KMS-11 (cell line): ENCODE data around the gene INPP5A.

Experiments
- H2AFZ ChIP-seq: fragments of 200-600 bp; sonication (generic); 2 replicates; pipeline ENCODE4 v1.6.1; 2016; ENCODE audit warnings: antibody characterized with exemption, mixed run types, low read depth
- H3K27ac ChIP-seq: fragments of 200-600 bp; sonication (generic); 2 replicates; pipeline ENCODE4 v1.6.1; 2016; ENCODE audit warnings: mild to moderate bottlenecking, mixed run types
- H3K27me3 ChIP-seq: fragments of 200-600 bp; sonication (generic); 2 replicates; pipeline ENCODE4 v1.6.1; 2017; ENCODE audit warnings: mild to moderate bottlenecking, low read depth, mixed run types, moderate library complexity; ENCODE audit not compliant: insufficient read depth
- H3K36me3 ChIP-seq: fragments of 200-600 bp; sonication (generic); 2 replicates; pipeline ENCODE4 v1.6.1; 2017; ENCODE audit warnings: mild to moderate bottlenecking, mixed run types; ENCODE audit not compliant: insufficient read depth
- H3K4me1 ChIP-seq: fragments of 200-600 bp; sonication (generic); 2 replicates; pipeline ENCODE4 v1.6.1; 2016; ENCODE audit warnings: mild to moderate bottlenecking, low read depth, mixed run types; ENCODE audit not compliant: poor library complexity, severe bottlenecking
- H3K4me2 ChIP-seq: fragments of 200-600 bp; sonication (generic); 2 replicates; pipeline ENCODE4 v1.7.0; 2016; ENCODE audit warnings: mild to moderate bottlenecking, mixed run types
- H3K4me3 ChIP-seq: fragments of 200-600 bp; sonication (generic); IDR thresholded peaks from 2 replicates; pipeline ENCODE4 v1.6.1; 2017; ENCODE audit warnings: low read depth, low read length, mixed read lengths; ENCODE audit not compliant: insufficient read depth
- H3K79me2 ChIP-seq: fragments of 200-600 bp; sonication (generic); 2 replicates; pipeline ENCODE4 v1.6.1; 2016; ENCODE audit warnings: low read depth, mixed run types; ENCODE audit not compliant: insufficient read depth
- H3K9ac ChIP-seq: fragments of 200-600 bp; sonication (generic); 2 replicates; pipeline ENCODE4 v1.6.1; 2016; ENCODE audit warnings: mild to moderate bottlenecking, mixed run types
- H4K20me1 ChIP-seq: fragments of 200-600 bp; sonication (generic); 2 replicates; pipeline ENCODE4 v1.6.1; 2016; ENCODE audit warnings: mild to moderate bottlenecking, mixed run types; ENCODE audit not compliant: insufficient read depth
- CTCF ChIP-seq: fragments of 200-600 bp; sonication (generic); conservative IDR thresholded peaks from 2 replicates; pipeline ENCODE4 v1.6.1; 2017; ENCODE audit warnings: low read depth, mild to moderate bottlenecking, antibody characterized with exemption, low read length, moderate library complexity, mixed read lengths

The INPP5A gene

DNA sequence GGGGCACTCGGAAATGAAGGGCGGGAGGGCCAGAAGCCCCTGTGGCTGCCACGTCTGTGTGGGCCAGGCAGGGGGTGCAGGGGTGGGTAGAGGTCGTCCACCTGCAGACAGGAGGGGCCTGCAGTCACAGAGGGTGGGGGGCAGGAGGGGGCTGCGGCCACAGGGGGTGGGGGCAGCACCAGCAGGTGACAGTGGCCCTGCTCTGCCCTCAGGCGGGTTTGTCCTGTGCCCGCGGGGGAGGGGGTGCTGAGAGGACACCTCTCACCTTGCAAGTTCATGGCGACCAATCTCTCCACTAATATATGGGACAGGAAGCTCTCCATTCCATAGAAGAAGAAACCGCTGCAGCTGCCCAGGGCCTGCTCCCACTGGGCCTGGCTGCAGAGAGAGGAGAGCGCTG is 274.9 kb downstream of the INPP5A start:
- no peaks in the 10 kb centered on the region for H4K20me1 ChIP-seq
- peaks cover 42% of the 10 kb centered on the region for H3K27me3 ChIP-seq
- H3K79me2 ChIP-seq: no peaks in the 10 kb centered on the region
- H3K36me3 ChIP-seq: no peaks in the 10 kb centered on the region
- H3K9ac ChIP-seq: no peak overlapping the region
- no peak overlapping the region for H3K4me3 ChIP-seq
- no peaks in the 10 kb centered on the region for H3K4me1 ChIP-seq
- no peak overlapping the region for H3K4me2 ChIP-seq
- no peak overlapping the region for H3K27ac ChIP-seq
- TF ChIP-seq CTCF: no peak
- H2AFZ ChIP-seq: no peak overlapping the region

GRCh38 chr10:132813001-132813401 is 275.4 kb downstream of the INPP5A start:
- H3K9ac ChIP-seq: no peak overlapping the region
- H3K79me2 ChIP-seq: no peaks in the 10 kb centered on the region
- no peak overlapping the region for H2AFZ ChIP-seq
- TF ChIP-seq CTCF: no peak
- no peaks in the 10 kb centered on the region for H3K36me3 ChIP-seq
- no peaks in the 10 kb centered on the region for H4K20me1 ChIP-seq
- no peak overlapping the region for H3K27ac ChIP-seq
- H3K27me3 ChIP-seq: peaks cover 46% of the 10 kb centered on the region
- H3K4me1 ChIP-seq: no peaks in the 10 kb centered on the region
- H3K4me3 ChIP-seq: no peak overlapping the region
- no peak overlapping the region for H3K4me2 ChIP-seq

GRCh38 chr10:132813560-132814468 is 276.2 kb downstream of the INPP5A start:
- no peak for TF ChIP-seq CTCF
- Histone ChIP-seq H3K9ac (no peak overlapping the region), H2AFZ (no peak overlapping the region), H3K36me3 (no peaks in the 10 kb centered on the region), H3K27me3 (peaks cover 54% of the 10 kb centered on the region), H3K4me3 (no peak overlapping the region), H4K20me1 (no peaks in the 10 kb centered on the region), H3K27ac (no peak overlapping the region), H3K4me1 (no peaks in the 10 kb centered on the region), H3K79me2 (no peaks in the 10 kb centered on the region), H3K4me2 (no peak overlapping the region)

DNA sequence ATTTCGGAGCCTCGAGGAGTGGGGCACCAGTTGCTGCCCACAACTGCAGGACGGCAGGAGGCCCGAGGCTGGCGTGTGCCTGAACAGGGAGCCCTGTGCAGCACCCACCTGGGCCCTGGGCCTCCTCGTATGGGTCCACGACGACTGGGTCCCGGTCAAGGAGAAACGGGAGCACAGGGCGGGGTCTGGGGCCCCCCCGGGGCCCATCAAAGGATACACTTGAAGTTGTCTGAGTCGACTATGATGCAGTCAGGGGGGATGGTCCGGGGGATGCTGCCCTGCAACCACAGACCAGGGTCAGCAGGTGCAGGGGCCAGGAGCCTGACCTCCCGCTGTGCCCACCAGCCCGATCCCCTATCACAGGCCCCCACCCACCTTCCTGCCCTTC is 276.9 kb downstream of the INPP5A start:
- Histone ChIP-seq H3K36me3 (no peaks in the 10 kb centered on the region), H3K9ac (no peak overlapping the region), H3K27me3 (peaks cover 55% of the 10 kb centered on the region), H2AFZ (no peak overlapping the region), H3K27ac (no peak overlapping the region), H3K4me1 (no peaks in the 10 kb centered on the region), H4K20me1 (no peaks in the 10 kb centered on the region), H3K79me2 (no peaks in the 10 kb centered on the region), H3K4me3 (no peak overlapping the region), H3K4me2 (no peak overlapping the region)
- no peak for TF ChIP-seq CTCF
